ENCODE measurements around the gene SLC13A4.
"Not testable (repeated sequence)": the region's sequence is repeated elsewhere in the genome, so short reads cannot be mapped to it uniquely, and the experiment has no call there.

Gene SLC13A4

GRCh38 chr7:135748770-135749169, 20.8 kb upstream of the SLC13A4 start, which contains the start of gene FAM180A:
Gene FAM180A, minus strand, starts transcription at chr7:135748813. Its CDS starts 233 bp downstream, at chr7:135748580.
- DNase-seq (ENCODE audit: low read depth): peak; percentile 87

GRCh38 chr7:135747366-135747765, 19.4 kb upstream of the SLC13A4 start:
- DNase-seq (ENCODE audit: low read depth): no peak

GRCh38 chr7:135745703-135746312, 17.8 kb upstream of the SLC13A4 start:
- peak; percentile 85 for DNase-seq (ENCODE audit: low read depth)

- peak; percentile 47 for DNase-seq (ENCODE audit: low read depth)
These were observed 17.1 kb upstream of the SLC13A4 start for GRCh38 chr7:135744938-135745702.

- peak; percentile 75 for DNase-seq (ENCODE audit: low read depth)
These were observed 16.1 kb upstream of the SLC13A4 start for GRCh38 chr7:135743907-135744731.

GRCh38 chr7:135742371-135742770, 14.4 kb upstream of the SLC13A4 start:
- DNase-seq (ENCODE audit: low read depth): no peak

- no peak for DNase-seq (ENCODE audit: low read depth)
These were observed 13.9 kb upstream of the SLC13A4 start for GRCh38 chr7:135741905-135742304.

GRCh38 chr7:135740889-135741288, 12.9 kb upstream of the SLC13A4 start:
- no peak for DNase-seq (ENCODE audit: low read depth)

GRCh38 chr7:135737306-135737647, 9.3 kb upstream of the SLC13A4 start:
- not testable (repeated sequence) for DNase-seq (ENCODE audit: low read depth)

GRCh38 chr7:135736586-135737305, 8.8 kb upstream of the SLC13A4 start:
- DNase-seq (ENCODE audit: low read depth): no peak

GRCh38 chr7:135734343-135734689, 6.3 kb upstream of the SLC13A4 start:
- no peak for DNase-seq (ENCODE audit: low read depth)

- DNase-seq (ENCODE audit: low read depth): no peak
These were observed 5.8 kb upstream of the SLC13A4 start for GRCh38 chr7:135733603-135734342.

- DNase-seq (ENCODE audit: low read depth): no peak
These were observed 3.1 kb upstream of the SLC13A4 start for GRCh38 chr7:135731131-135731530.

- DNase-seq (ENCODE audit: low read depth): no peak
These were observed 1.2 kb upstream of the SLC13A4 start for GRCh38 chr7:135729230-135729629.

- DNase-seq (ENCODE audit: low read depth): no peak
These were observed 894 bp downstream of the SLC13A4 start for GRCh38 chr7:135726911-135727673.

- no peak for DNase-seq (ENCODE audit: low read depth)
These were observed 1.7 kb downstream of the SLC13A4 start for GRCh38 chr7:135726276-135726788.

GRCh38 chr7:135723411-135723810, 4.6 kb downstream of the SLC13A4 start:
- peak; percentile 47 for DNase-seq (ENCODE audit: low read depth)

GRCh38 chr7:135721198-135721820, 6.7 kb downstream of the SLC13A4 start:
- DNase-seq (ENCODE audit: low read depth): no peak

GRCh38 chr7:135719688-135720087, 8.3 kb downstream of the SLC13A4 start:
- no peak for DNase-seq (ENCODE audit: low read depth)
